HepG2 (cell line): ENCODE results near the gene COMP. TPM values are rescaled to one million over a fixed set of nuclear protein-coding genes. Genes with fewer than 3 reads are reported as not detected.

Experiments
- AKAP8 ChIP-seq: sonication (generic); formaldehyde crosslinking; IDR thresholded peaks from 2 replicates; pipeline ENCODE4 v1.5.1; 2020; ENCODE audit warnings: mild to moderate bottlenecking, missing genetic modification reagents
- REL ChIP-seq: sonication (generic); formaldehyde crosslinking; conservative IDR thresholded peaks from 2 replicates; pipeline ENCODE4 v1.8.0; 2022; ENCODE audit warnings: mild to moderate bottlenecking, missing genetic modification reagents, moderate library complexity
- TRIM24 ChIP-seq: sonication (generic); formaldehyde crosslinking; IDR thresholded peaks from 2 replicates; pipeline ENCODE4 v1.8.0; 2022; ENCODE audit warnings: mild to moderate bottlenecking, missing genetic modification reagents
- TSC22D2 ChIP-seq: sonication (generic); formaldehyde crosslinking; IDR thresholded peaks from 2 replicates; pipeline ENCODE4 v1.5.1; 2020; ENCODE audit warnings: missing genetic modification reagents, mild to moderate bottlenecking, borderline replicate concordance
- ZBTB21 ChIP-seq: sonication (generic); formaldehyde crosslinking; IDR thresholded peaks from 2 replicates; pipeline ENCODE4 v1.4.0; 2020; ENCODE audit warnings: missing genetic modification reagents
- ZBTB7A ChIP-seq: sonication (generic); formaldehyde crosslinking; IDR thresholded peaks from 2 replicates; pipeline ENCODE4 v1.8.0; 2022; ENCODE audit warnings: mild to moderate bottlenecking, missing genetic modification reagents
- ZNF572 ChIP-seq: sonication (generic); formaldehyde crosslinking; IDR thresholded peaks from 2 replicates; pipeline ENCODE4 v1.5.1; 2020; ENCODE audit warnings: mild to moderate bottlenecking, missing genetic modification reagents
- ZNF652 ChIP-seq: IDR thresholded peaks from 2 replicates; pipeline ENCODE4 v1.6.1; 2016; ENCODE audit warnings: low read depth, borderline replicate concordance
- polyA plus RNA-seq, 8 experiments: library from polyadenylated mRNA; depleted of rRNA in 3 of 8; stranded (reverse) in 7 of 8; unstranded in 1 of 8; fragments of >200 nt; fragmentation: Illumina TruSeq in 4 of 8; extraction: Trizol in 4 of 8; gene quantifications; 2 replicates each; pipeline versions ENCODE4 v1.2.1 to v1.2.3, GENCODE V29; 2011 to 2016; ENCODE audit warnings: low read depth in 4 of 8, missing spikeins in 1 of 8, mixed read lengths in 1 of 8; ENCODE audit not compliant: insufficient read depth in 1 of 8
- total RNA-seq, 5 experiments: library from RNA; depleted of rRNA; stranded (reverse); fragments of >200 nt; fragmentation: Illumina TruSeq; extraction: Trizol; gene quantifications; 2 replicates each; pipeline ENCODE4 v1.2.3, GENCODE V29; 2016; ENCODE audit warnings: low read depth in 1 of 5
- TF ChIP-seq, protein P1 (sequence below): IDR thresholded peaks from 2 replicates; pipeline ENCODE4 v1.4.0; 2020; ENCODE audit warnings: mild to moderate bottlenecking, missing genetic modification reagents
- TF ChIP-seq, protein P2 (sequence below): sonication (generic); formaldehyde crosslinking; IDR thresholded peaks from 2 replicates; pipeline ENCODE4 v1.5.0; 2020; ENCODE audit warnings: mild to moderate bottlenecking, missing genetic modification reagents, borderline replicate concordance
- TF ChIP-seq, protein P3 (sequence below): sonication (generic); formaldehyde crosslinking; IDR thresholded peaks from 2 replicates; pipeline ENCODE4 v1.8.1; 2023; ENCODE audit warnings: mild to moderate bottlenecking, inconsistent platforms, moderate library complexity, missing genetic modification reagents, borderline replicate concordance
- TF ChIP-seq, protein P4 (sequence below): sonication (generic); formaldehyde crosslinking; IDR thresholded peaks from 2 replicates; pipeline ENCODE4 v1.5.0; 2020; ENCODE audit warnings: missing genetic modification reagents, mild to moderate bottlenecking, borderline replicate concordance
- TF ChIP-seq, protein P5 (sequence below): sonication (generic); formaldehyde crosslinking; IDR thresholded peaks from 2 replicates; pipeline ENCODE4 v1.4.0; 2020; ENCODE audit warnings: missing genetic modification reagents

COMP gene
- total and polyA plus RNA-seq, 2 of the 13 experiments (the other 11 are each of a cell fraction or from before 2014, with no cell fraction given) = 0.04 to 0.13 TPM

DNA sequence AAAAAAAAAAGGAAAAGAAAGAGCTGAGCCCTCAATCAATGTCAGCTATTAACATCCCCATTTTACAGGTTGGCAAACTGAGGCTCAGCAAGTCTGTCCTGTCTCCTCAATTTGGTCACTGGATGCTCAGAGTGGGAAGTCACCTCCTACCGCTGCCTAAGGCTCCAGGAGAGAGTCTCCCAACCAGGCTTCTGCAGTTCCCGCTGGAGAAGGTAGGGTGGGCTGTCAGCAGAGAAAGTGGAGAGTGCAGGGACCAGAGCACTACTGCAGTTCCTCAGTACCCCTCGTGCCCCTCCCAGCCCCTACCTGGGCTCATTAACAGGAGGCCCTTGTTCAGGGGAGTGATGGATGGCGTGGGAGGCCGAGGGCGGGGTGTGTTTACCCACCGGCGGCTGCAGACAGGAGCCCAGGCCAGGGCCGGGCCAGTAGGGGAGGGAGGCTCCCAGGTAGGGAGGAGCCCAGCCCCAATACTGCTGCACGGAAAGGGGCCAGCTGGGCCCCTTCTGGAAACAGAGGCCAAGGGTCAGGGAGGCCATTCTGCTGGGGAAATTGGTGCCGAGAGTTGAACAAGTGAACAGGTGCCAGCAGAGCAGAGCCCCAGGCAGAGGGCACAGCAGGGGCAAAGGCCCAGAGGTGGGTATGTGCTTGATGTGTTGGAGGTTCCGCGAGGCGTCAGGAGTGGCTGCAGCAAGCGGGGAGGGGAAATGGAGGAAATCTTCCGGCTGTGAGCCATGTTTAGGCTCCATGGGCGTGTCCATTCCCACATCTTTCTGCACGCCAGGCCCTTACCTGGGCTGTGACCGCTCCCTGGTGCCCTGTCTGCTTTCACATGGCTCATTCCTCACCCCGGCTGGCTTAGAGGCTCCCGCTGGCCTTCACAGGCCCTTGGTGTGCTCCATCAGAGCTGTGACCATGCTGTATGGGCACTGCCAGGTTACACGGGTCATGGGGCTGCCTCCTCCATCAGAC lies 7.6 kb upstream of the COMP start (continued):
- TF ChIP-seq, protein P1, sequence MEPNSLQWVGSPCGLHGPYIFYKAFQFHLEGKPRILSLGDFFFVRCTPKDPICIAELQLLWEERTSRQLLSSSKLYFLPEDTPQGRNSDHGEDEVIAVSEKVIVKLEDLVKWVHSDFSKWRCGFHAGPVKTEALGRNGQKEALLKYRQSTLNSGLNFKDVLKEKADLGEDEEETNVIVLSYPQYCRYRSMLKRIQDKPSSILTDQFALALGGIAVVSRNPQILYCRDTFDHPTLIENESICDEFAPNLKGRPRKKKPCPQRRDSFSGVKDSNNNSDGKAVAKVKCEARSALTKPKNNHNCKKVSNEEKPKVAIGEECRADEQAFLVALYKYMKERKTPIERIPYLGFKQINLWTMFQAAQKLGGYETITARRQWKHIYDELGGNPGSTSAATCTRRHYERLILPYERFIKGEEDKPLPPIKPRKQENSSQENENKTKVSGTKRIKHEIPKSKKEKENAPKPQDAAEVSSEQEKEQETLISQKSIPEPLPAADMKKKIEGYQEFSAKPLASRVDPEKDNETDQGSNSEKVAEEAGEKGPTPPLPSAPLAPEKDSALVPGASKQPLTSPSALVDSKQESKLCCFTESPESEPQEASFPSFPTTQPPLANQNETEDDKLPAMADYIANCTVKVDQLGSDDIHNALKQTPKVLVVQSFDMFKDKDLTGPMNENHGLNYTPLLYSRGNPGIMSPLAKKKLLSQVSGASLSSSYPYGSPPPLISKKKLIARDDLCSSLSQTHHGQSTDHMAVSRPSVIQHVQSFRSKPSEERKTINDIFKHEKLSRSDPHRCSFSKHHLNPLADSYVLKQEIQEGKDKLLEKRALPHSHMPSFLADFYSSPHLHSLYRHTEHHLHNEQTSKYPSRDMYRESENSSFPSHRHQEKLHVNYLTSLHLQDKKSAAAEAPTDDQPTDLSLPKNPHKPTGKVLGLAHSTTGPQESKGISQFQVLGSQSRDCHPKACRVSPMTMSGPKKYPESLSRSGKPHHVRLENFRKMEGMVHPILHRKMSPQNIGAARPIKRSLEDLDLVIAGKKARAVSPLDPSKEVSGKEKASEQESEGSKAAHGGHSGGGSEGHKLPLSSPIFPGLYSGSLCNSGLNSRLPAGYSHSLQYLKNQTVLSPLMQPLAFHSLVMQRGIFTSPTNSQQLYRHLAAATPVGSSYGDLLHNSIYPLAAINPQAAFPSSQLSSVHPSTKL (CRISPR knock-in tag) = peak; percentile 51; the same call in 1 of the 2 replicates
- TF ChIP-seq ZNF572 (no peak), ZBTB7A (CRISPR knock-in tag) (0 out of 2 replicates have a peak, but pooled peaks have one; percentile 27), REL (no peak), ZNF652 (no peak), ZBTB21 (CRISPR knock-in tag) (no peak), TSC22D2 (CRISPR knock-in tag) (no peak), TRIM24 (CRISPR knock-in tag) (no peak), AKAP8 (CRISPR knock-in tag) (no peak)
- TF ChIP-seq, protein P2, sequence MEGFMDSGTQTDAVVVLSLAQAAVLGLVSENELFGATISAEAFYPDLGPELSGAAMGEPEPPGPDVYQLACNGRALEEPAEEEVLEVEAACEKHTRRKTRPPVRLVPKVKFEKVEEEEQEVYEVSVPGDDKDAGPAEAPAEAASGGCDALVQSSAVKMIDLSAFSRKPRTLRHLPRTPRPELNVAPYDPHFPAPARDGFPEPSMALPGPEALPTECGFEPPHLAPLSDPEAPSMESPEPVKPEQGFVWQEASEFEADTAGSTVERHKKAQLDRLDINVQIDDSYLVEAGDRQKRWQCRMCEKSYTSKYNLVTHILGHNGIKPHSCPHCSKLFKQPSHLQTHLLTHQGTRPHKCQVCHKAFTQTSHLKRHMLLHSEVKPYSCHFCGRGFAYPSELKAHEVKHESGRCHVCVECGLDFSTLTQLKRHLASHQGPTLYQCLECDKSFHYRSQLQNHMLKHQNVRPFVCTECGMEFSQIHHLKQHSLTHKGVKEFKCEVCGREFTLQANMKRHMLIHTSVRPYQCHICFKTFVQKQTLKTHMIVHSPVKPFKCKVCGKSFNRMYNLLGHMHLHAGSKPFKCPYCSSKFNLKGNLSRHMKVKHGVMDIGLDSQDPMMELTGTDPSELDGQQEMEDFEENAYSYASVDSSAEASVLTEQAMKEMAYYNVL = peak; percentile 54; the same call in 1 of the 2 replicates
- TF ChIP-seq, protein P3, sequence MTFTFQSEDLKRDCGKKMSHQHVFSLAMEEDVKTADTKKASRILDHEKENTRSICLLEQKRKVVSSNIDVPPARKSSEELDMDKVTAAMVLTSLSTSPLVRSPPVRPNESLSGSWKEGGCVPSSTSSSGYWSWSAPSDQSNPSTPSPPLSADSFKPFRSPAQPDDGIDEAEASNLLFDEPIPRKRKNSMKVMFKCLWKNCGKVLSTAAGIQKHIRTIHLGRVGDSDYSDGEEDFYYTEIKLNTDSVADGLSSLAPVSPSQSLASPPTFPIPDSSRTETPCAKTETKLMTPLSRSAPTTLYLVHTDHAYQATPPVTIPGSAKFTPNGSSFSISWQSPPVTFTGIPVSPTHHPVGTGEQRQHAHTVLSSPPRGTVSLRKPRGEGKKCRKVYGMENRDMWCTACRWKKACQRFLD (CRISPR knock-in tag) = no peak
- TF ChIP-seq, protein P4, sequence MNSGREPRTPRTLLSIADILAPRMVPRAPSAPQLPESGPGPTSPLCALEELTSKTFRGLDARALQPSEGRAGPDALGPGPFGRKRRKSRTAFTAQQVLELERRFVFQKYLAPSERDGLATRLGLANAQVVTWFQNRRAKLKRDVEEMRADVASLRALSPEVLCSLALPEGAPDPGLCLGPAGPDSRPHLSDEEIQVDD (CRISPR knock-in tag) = no peak
- TF ChIP-seq, protein P5, sequence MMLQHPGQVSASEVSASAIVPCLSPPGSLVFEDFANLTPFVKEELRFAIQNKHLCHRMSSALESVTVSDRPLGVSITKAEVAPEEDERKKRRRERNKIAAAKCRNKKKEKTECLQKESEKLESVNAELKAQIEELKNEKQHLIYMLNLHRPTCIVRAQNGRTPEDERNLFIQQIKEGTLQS (CRISPR knock-in tag) = no peak
